ENCODE results near the gene TMEM178B.

DNA sequence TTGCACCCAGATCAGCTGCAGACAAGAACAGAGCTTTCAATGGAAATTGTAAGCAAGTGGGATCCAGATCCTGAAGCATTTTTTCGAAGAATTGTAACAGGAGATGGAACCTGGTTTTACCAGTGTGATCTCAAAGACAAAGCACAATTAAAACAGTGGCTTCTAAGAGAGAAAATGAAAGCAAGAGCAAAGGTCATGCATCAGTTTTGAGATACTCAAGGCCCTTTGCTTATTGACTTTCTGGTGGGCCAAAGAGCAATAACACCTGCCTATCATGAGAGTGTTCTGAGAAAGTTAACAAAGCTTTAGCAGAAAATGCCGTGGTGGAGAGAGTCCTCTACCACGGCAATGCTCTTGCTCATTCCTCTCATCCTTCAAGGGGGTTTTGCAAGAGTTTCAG lies 194.8 kb downstream of the TMEM178B start:
- TF ChIP-seq, protein P1, sequence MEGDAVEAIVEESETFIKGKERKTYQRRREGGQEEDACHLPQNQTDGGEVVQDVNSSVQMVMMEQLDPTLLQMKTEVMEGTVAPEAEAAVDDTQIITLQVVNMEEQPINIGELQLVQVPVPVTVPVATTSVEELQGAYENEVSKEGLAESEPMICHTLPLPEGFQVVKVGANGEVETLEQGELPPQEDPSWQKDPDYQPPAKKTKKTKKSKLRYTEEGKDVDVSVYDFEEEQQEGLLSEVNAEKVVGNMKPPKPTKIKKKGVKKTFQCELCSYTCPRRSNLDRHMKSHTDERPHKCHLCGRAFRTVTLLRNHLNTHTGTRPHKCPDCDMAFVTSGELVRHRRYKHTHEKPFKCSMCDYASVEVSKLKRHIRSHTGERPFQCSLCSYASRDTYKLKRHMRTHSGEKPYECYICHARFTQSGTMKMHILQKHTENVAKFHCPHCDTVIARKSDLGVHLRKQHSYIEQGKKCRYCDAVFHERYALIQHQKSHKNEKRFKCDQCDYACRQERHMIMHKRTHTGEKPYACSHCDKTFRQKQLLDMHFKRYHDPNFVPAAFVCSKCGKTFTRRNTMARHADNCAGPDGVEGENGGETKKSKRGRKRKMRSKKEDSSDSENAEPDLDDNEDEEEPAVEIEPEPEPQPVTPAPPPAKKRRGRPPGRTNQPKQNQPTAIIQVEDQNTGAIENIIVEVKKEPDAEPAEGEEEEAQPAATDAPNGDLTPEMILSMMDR (IDR thresholded peaks at IDR 0.05) = no peak
- TF ChIP-seq MAFK (IDR thresholded peaks at IDR 0.05; ENCODE audit: partially characterized antibody) (no peak), BHLHE40 (IDR thresholded peaks at IDR 0.05; ENCODE audit: low read depth, low read length) (no peak), MAZ (IDR thresholded peaks at IDR 0.05; ENCODE audit: borderline replicate concordance, low read depth, low read length) (no peak), POLR2A (IDR thresholded peaks at IDR 0.05; ENCODE audit: low read length) (no peak)

Measured in A549 (cell line).